ENCODE results near the gene EGR2. TPM values are rescaled to one million over a fixed set of nuclear protein-coding genes. Genes with fewer than 3 reads are reported as not detected.
A peak's percentile ranks its signal among the peaks of the same experiment; 100 is the strongest.

The EGR2 gene
- total and polyA plus RNA-seq, 10 of the 15 experiments (the other 5 are each of a cell fraction or from before 2014, with no cell fraction given), result 8.3 to 56.5 (median 16.2) TPM

DNA sequence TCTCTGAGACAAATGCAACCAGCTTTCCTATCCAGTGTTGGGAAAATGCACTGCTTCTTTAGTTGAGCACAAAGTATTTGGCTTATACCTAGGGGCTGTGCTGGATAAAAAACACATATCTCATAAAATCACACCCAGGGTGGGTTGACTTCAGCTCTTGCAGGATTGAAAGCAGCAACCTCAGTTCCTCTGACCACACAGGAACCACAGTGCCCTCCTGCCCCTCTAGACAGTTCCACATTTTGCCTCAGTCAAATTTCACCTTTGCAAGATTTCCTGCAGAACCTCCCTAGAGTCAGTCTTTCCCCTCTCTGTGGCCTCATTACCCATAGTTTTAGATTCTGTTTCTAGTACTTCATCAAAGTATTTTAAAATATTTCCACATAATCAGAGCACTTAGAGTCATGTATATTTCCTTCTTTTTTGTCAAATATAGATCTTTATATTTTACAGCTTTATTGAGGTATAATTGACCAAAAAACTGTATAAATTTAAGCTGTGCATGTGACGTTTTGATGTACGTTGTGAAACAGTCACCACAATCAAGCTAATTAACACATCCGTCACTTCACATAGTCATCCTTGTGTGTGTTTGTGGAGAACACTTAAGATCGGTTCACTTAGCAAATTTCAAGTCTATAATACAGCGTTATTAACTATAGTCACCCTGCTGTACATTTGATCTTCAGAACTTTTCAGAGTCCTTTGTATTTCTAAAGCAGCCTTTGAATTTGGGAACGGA, 37.0 kb upstream of the EGR2 start (continued):
- TF ChIP-seq POU2F2 (IDR thresholded peaks at IDR 0.05; ENCODE audit: borderline replicate concordance, low read depth, low read length) (peak; percentile 59; the same call in 1 of the 3 replicates), PBX3 (IDR thresholded peaks at IDR 0.05; ENCODE audit: insufficient replicate concordance, low read depth, low read length) (no peak), BCL11A (IDR thresholded peaks at IDR 0.05; ENCODE audit: low read depth, low read length) (peak; percentile 79), TCF3 (IDR thresholded peaks at IDR 0.05; ENCODE audit: borderline replicate concordance, insufficient read depth, low read depth, low read length) (no peak), MXI1 (IDR thresholded peaks at IDR 0.05; ENCODE audit: low read depth, low read length) (no peak), ATF2 (IDR thresholded peaks at IDR 0.05; ENCODE audit: low read length) (0 out of 2 replicates have a peak, but pooled peaks have one; percentile 37), NR2F1 (conservative IDR thresholded peaks at IDR 0.05) (peak; percentile 74), IRF4 (IDR thresholded peaks at IDR 0.05; ENCODE audit: low read depth, low read length) (no peak), RAD51 (IDR thresholded peaks at IDR 0.05) (0 out of 2 replicates have a peak, but pooled peaks have one; percentile 32), PAX8 (IDR thresholded peaks at IDR 0.05) (no peak), EZH2 (IDR thresholded peaks at IDR 0.05; ENCODE audit: borderline replicate concordance, control insufficient read depth, low read depth, low read length) (no peak), KDM1A (IDR thresholded peaks at IDR 0.05; ENCODE audit: borderline replicate concordance) (no peak), ASH2L (IDR thresholded peaks at IDR 0.05; ENCODE audit: borderline replicate concordance, low read depth) (no peak), EED (IDR thresholded peaks at IDR 0.05; ENCODE audit: low read depth) (peak; percentile 85), WRNIP1 (IDR thresholded peaks at IDR 0.05; ENCODE audit: borderline replicate concordance, low read depth, low read length) (no peak), FOXM1 (IDR thresholded peaks at IDR 0.05; ENCODE audit: low read depth, low read length) (peak; percentile 65; the same call in 1 of the 2 replicates), SUPT20H (IDR thresholded peaks at IDR 0.05; ENCODE audit: borderline replicate concordance, control insufficient read depth, low read depth, low read length) (no peak), KLF5 (IDR thresholded peaks at IDR 0.05; ENCODE audit: partially characterized antibody) (no peak), ZNF207 (IDR thresholded peaks at IDR 0.05; ENCODE audit: borderline replicate concordance) (no peak), ZNF217 (IDR thresholded peaks at IDR 0.05) (no peak), BHLHE40 (IDR thresholded peaks at IDR 0.05; ENCODE audit: borderline replicate concordance in 1 of 2, low read depth in 2 of 2, low read length in 1 of 2) (peak; percentile 29 to 58; a peak in 2 of 4 replicates)

All from GM12878 (cell line).